ENCODE data around the gene GLIPR1L2.

GLIPR1L2 gene

DNA sequence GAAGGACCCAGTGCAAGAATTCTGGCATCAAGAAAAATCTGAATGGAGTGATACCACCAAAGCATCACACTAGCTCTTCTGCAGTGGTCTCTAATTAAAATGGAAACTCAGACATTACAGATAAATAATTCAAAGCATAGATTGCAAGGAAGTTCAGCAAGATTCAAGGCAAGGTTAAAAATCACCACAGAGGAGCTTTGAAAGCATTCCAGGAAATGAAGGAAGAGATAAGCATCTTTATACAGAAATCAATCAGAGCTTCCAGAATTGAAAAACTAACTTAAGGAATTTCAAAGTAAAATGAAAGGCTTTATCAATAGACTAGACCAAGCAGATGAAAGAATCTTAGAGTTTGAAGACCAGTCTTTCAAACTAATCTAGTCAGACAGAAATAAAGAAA lies 69.3 kb downstream of the GLIPR1L2 start:
- Histone ChIP-seq H3K4me1 (ENCODE audit: control insufficient read depth in 1 of 2, insufficient read depth in 2 of 2, low read length in 2 of 2) (no peaks in the 10 kb centered on the region), H3K9ac (ENCODE audit: low read depth in 1 of 2, low read length in 2 of 2) (no peak overlapping the region), H3K4me3 (ENCODE audit: low read depth in 1 of 2, low read length in 2 of 2) (no peak overlapping the region), H3K27me3 (ENCODE audit: control insufficient read depth in 1 of 2, insufficient read depth in 2 of 2, low read length in 2 of 2) (no peaks in the 10 kb centered on the region), H3K27ac (ENCODE audit: low read depth, low read length) (no peak overlapping the region), H3K9me3 (ENCODE audit: control insufficient read depth in 1 of 2, low read length in 2 of 2) (peaks cover 3% of the 10 kb centered on the region in 2 donors), H3K36me3 (ENCODE audit: control insufficient read depth in 1 of 2, insufficient read depth in 2 of 2, low read length in 2 of 2) (no peaks in the 10 kb centered on the region)

DNA sequence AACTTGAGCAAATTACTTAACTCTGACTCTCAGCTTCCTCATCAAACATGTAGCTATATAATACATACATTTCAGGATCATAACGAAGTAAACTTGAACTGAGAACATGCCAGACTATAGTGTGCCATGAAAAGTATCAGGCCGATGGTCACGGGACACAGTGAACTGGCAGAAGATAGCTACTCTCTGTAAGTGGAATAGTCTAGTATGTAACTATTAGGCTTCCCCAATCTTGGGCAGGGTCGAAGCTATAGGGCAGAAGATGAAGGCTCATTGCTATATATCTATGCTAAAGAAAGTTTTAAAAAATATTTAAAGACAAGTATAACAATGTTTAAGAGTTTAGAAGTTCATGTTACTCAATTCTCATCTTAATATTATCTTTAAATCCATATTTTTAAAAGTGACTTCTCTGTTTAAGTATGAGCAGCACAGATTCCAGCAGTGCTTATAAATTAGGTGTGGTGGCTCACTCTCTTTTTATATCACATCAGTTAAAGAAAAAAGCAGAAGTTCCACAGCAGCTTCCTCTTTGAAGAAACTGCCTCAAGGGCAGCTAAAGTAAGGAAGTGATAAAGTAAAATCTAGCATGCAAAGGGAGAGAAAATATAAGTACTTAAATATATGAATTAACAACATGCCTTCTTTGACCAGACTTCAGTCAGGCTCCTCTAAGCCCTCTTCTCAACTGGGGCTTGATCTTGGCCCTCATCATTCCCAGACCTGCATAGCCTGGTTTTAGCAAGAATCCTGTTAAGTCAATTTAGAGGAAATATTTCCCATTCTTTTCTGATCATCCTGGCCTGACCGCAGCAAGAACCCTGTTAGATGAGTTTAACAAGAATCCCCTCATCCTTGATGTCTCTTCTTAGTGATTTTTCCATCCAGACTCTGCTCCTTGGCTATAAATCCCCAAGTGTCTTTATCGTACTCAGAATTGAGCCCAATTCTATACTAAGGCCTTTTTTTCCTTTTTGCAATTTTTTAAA lies 81.3 kb downstream of the GLIPR1L2 start:
- no peaks in the 10 kb centered on the region for H3K27me3 ChIP-seq (ENCODE audit: control insufficient read depth in 1 of 2, insufficient read depth in 2 of 2, low read length in 2 of 2)
- no peak overlapping the region for H3K9ac ChIP-seq (ENCODE audit: low read depth in 1 of 2, low read length in 2 of 2)
- no peaks in the 10 kb centered on the region for H3K9me3 ChIP-seq (ENCODE audit: control insufficient read depth in 1 of 2, low read length in 2 of 2)
- H3K27ac ChIP-seq (ENCODE audit: low read depth, low read length) = no peak overlapping the region
- no peaks in the 10 kb centered on the region for H3K4me1 ChIP-seq (ENCODE audit: control insufficient read depth in 1 of 2, insufficient read depth in 2 of 2, low read length in 2 of 2)
- no peaks in the 10 kb centered on the region for H3K36me3 ChIP-seq (ENCODE audit: control insufficient read depth in 1 of 2, insufficient read depth in 2 of 2, low read length in 2 of 2)
- no peak overlapping the region for H3K4me3 ChIP-seq (ENCODE audit: low read depth in 1 of 2, low read length in 2 of 2)

DNA sequence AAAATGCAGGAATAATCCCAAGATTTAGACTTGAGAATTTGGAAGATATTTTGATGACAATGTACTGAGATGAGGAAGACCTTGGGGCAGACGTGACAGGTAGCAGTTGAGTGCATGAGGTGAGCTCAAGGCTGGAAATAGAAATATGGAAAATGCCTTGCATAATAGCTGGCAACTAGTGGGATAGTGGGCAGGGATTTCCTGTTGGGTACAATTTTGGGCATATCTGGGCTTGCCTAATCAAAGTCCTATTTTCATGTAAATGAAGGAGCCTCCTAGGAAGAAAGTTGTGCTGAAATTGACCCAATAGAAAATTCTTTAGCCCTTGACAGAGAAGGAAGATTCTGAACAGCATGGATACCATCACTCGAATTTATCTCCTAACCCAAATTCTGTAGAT lies 83.2 kb downstream of the GLIPR1L2 start:
- Histone ChIP-seq H3K4me1 (ENCODE audit: control insufficient read depth in 1 of 2, insufficient read depth in 2 of 2, low read length in 2 of 2) (no peaks in the 10 kb centered on the region), H3K9me3 (ENCODE audit: control insufficient read depth in 1 of 2, low read length in 2 of 2) (no peaks in the 10 kb centered on the region), H3K27ac (ENCODE audit: low read depth, low read length) (no peak overlapping the region), H3K27me3 (ENCODE audit: control insufficient read depth in 1 of 2, insufficient read depth in 2 of 2, low read length in 2 of 2) (no peaks in the 10 kb centered on the region), H3K4me3 (ENCODE audit: low read depth in 1 of 2, low read length in 2 of 2) (no peak overlapping the region), H3K36me3 (ENCODE audit: control insufficient read depth in 1 of 2, insufficient read depth in 2 of 2, low read length in 2 of 2) (no peaks in the 10 kb centered on the region), H3K9ac (ENCODE audit: low read depth in 1 of 2, low read length in 2 of 2) (no peak overlapping the region)

DNA sequence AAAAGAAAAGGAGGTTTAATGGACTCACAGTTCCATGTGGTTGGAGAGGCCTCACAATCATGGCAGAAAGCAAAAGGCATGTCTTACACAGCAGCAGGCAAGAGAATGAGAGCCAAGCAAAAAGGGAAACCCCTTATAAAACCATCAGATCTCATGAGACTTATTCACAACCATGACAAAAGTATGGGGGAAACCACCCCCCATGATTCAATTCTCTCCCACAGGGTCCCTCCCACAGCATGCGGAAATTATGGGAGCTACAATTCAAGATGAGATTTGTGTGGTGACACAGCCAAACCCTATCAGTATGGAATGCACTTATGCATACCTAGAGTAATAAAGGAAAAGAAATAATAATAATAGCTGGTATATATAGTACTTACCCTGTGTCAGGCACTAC lies 85.2 kb downstream of the GLIPR1L2 start:
- no peak overlapping the region for H3K27ac ChIP-seq (ENCODE audit: low read depth, low read length)
- H3K4me3 ChIP-seq (ENCODE audit: low read depth in 1 of 2, low read length in 2 of 2) = no peak overlapping the region

DNA sequence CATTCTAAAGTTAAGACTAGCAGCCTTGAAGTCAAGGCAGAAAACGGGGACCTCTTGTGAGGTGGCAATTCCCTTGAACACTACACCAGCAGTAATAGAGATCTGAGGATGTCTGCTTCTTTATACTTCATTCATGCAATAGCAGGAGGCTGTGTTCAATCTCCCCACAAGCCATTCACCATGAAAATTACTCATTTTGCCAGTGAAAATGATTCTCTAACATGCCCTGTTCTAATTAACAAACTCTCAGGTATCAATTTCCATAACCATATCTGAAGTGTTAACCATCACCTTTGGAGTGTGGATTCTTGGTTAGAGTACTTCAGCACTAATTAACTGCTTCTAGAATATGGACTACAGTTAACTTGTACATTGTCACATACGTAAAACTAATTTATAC lies 86.2 kb downstream of the GLIPR1L2 start:
- no peaks in the 10 kb centered on the region for H3K4me1 ChIP-seq (ENCODE audit: control insufficient read depth in 1 of 2, insufficient read depth in 2 of 2, low read length in 2 of 2)

More for the DNA sequence above, 85.2 kb downstream of the GLIPR1L2 start:
- Histone ChIP-seq H3K27me3 (ENCODE audit: control insufficient read depth in 1 of 2, insufficient read depth in 2 of 2, low read length in 2 of 2) (no peaks in the 10 kb centered on the region), H3K9me3 (ENCODE audit: control insufficient read depth in 1 of 2, low read length in 2 of 2) (no peaks in the 10 kb centered on the region), H3K9ac (ENCODE audit: low read depth in 1 of 2, low read length in 2 of 2) (no peak overlapping the region), H3K36me3 (ENCODE audit: control insufficient read depth in 1 of 2, insufficient read depth in 2 of 2, low read length in 2 of 2) (no peaks in the 10 kb centered on the region), H3K4me1 (ENCODE audit: control insufficient read depth in 1 of 2, insufficient read depth in 2 of 2, low read length in 2 of 2) (no peaks in the 10 kb centered on the region)

DNA sequence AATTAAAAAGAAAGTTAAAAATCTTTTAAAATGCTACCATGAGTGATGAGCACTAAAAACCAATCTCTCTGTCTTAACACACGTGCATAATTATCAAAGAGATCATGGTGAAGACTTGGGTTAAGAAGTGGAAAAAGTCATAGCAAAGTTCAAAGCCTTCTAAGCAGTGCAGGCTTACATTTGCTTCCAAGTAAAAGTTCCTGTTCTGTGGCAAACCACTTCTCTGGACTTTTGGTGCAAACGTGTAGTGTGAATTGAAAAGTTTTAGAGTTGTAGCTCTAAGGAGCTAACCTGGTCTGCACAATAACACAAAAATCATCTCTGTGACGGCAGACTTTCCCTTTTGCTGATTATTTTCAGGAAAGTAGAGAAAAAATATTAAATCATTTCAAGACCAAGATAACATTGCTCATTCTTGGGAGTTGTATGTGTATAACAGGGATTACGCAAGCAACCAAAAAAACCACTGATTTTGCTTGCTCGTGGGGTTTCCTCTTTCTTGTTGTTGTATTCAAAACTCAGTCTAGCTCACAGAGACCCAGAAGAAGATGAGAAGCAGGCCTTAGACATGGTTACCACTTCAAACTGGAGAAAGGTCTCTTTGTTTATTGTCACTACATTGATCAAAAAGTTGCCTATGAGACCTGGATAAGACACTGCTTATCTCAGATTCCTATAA lies 87.4 kb downstream of the GLIPR1L2 start:
- H3K9me3 ChIP-seq (ENCODE audit: control insufficient read depth in 1 of 2, low read length in 2 of 2) = no peaks in the 10 kb centered on the region
- H3K36me3 ChIP-seq (ENCODE audit: control insufficient read depth in 1 of 2, insufficient read depth in 2 of 2, low read length in 2 of 2) = no peaks in the 10 kb centered on the region
- no peak overlapping the region for H3K27ac ChIP-seq (ENCODE audit: low read depth, low read length)
- H3K4me3 ChIP-seq (ENCODE audit: low read depth in 1 of 2, low read length in 2 of 2) = no peak overlapping the region
- H3K9ac ChIP-seq (ENCODE audit: low read depth in 1 of 2, low read length in 2 of 2) = no peak overlapping the region
- peaks cover 0 to 6% of the 10 kb centered on the region in 2 donors for H3K4me1 ChIP-seq (ENCODE audit: control insufficient read depth in 1 of 2, insufficient read depth in 2 of 2, low read length in 2 of 2)
- H3K27me3 ChIP-seq (ENCODE audit: control insufficient read depth in 1 of 2, insufficient read depth in 2 of 2, low read length in 2 of 2) = no peaks in the 10 kb centered on the region

More for the DNA sequence above, 86.2 kb downstream of the GLIPR1L2 start:
- Histone ChIP-seq H3K9ac (ENCODE audit: low read depth in 1 of 2, low read length in 2 of 2) (no peak overlapping the region), H3K36me3 (ENCODE audit: control insufficient read depth in 1 of 2, insufficient read depth in 2 of 2, low read length in 2 of 2) (no peaks in the 10 kb centered on the region), H3K9me3 (ENCODE audit: control insufficient read depth in 1 of 2, low read length in 2 of 2) (no peaks in the 10 kb centered on the region), H3K27ac (ENCODE audit: low read depth, low read length) (no peak overlapping the region), H3K4me3 (ENCODE audit: low read depth in 1 of 2, low read length in 2 of 2) (no peak overlapping the region), H3K27me3 (ENCODE audit: control insufficient read depth in 1 of 2, insufficient read depth in 2 of 2, low read length in 2 of 2) (no peaks in the 10 kb centered on the region)

DNA sequence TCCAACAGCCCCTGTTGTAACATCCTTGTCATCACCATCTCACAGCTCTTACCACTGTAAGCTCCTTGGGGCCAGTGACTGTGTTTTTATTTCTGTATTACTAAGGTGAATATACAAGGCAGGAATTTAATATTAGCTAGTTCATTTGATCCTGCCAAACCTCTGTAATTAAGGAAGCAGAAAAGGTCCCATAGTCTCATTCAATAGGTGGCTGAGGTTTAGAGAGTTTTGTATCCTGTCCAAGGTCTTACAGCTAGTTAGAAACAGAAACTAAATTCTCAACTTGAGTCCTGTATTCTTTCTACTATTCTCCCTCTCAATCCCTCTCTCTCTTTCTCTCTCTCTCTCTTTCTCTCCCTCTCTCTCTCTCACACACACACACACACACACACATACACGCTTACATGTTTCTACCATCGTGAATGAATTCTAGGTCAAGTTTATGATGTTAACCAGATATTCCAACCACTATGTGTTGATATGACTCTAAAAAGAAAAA lies 89.1 kb downstream of the GLIPR1L2 start:
- no peaks in the 10 kb centered on the region for H3K36me3 ChIP-seq (ENCODE audit: control insufficient read depth in 1 of 2, insufficient read depth in 2 of 2, low read length in 2 of 2)
- H3K4me3 ChIP-seq (ENCODE audit: low read depth in 1 of 2, low read length in 2 of 2) = peak overlapping the region; percentile 67 to 68
- no peaks in the 10 kb centered on the region for H3K9me3 ChIP-seq (ENCODE audit: control insufficient read depth in 1 of 2, low read length in 2 of 2)
- H3K27ac ChIP-seq (ENCODE audit: low read depth, low read length) = no peak overlapping the region
- no peaks in the 10 kb centered on the region for H3K27me3 ChIP-seq (ENCODE audit: control insufficient read depth in 1 of 2, insufficient read depth in 2 of 2, low read length in 2 of 2)
- H3K4me1 ChIP-seq (ENCODE audit: control insufficient read depth in 1 of 2, insufficient read depth in 2 of 2, low read length in 2 of 2) = peaks cover 0 to 6% of the 10 kb centered on the region in 2 donors
- H3K9ac ChIP-seq (ENCODE audit: low read depth in 1 of 2, low read length in 2 of 2) = peak overlapping the region; percentile 15 to 60

DNA sequence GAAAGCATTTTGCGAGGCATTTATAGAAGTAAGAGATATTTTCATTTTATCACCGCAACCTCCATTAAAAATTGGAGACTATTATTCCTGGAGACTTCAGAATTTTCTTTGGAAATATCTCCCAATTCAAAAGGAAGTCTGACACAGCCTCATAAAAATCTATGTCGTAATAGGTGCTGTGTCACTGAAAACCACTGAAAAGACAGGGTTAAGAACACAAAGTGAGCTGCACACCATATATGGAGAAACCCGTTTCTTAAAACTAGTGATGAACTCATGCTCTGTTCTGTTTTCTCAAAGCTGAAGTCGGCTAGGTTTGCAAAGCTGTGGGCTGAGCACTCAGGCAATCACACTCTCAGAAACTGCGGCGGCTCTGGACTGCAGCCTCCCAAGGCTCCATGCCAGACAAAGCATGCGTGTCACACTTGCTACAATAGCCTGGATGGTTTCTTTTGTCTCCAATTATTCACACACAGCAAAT lies 89.6 kb downstream of the GLIPR1L2 start, which contains the start of gene GLIPR1:
TSS of gene GLIPR1 (plus strand) at position 287 of the 481 bp plus-strand sequence. CDS start at position 413, 126 bp downstream.
- H3K27me3 ChIP-seq (ENCODE audit: control insufficient read depth in 1 of 2, insufficient read depth in 2 of 2, low read length in 2 of 2) = no peaks in the 10 kb centered on the region
- peak within 1 kb of the TSS; percentile 55 for H3K27ac ChIP-seq (ENCODE audit: low read depth, low read length)
- no peaks in the 10 kb centered on the region for H3K36me3 ChIP-seq (ENCODE audit: control insufficient read depth in 1 of 2, insufficient read depth in 2 of 2, low read length in 2 of 2)
- H3K4me1 ChIP-seq (ENCODE audit: control insufficient read depth in 1 of 2, insufficient read depth in 2 of 2, low read length in 2 of 2) = peaks cover 0 to 6% of the 10 kb centered on the region in 2 donors
- peak within 1 kb of the TSS; percentile 67 to 68 for H3K4me3 ChIP-seq (ENCODE audit: low read depth in 1 of 2, low read length in 2 of 2)
- peak within 1 kb of the TSS; percentile 39 to 60 for H3K9ac ChIP-seq (ENCODE audit: low read depth in 1 of 2, low read length in 2 of 2)
- no peaks in the 10 kb centered on the region for H3K9me3 ChIP-seq (ENCODE audit: control insufficient read depth in 1 of 2, low read length in 2 of 2)

DNA sequence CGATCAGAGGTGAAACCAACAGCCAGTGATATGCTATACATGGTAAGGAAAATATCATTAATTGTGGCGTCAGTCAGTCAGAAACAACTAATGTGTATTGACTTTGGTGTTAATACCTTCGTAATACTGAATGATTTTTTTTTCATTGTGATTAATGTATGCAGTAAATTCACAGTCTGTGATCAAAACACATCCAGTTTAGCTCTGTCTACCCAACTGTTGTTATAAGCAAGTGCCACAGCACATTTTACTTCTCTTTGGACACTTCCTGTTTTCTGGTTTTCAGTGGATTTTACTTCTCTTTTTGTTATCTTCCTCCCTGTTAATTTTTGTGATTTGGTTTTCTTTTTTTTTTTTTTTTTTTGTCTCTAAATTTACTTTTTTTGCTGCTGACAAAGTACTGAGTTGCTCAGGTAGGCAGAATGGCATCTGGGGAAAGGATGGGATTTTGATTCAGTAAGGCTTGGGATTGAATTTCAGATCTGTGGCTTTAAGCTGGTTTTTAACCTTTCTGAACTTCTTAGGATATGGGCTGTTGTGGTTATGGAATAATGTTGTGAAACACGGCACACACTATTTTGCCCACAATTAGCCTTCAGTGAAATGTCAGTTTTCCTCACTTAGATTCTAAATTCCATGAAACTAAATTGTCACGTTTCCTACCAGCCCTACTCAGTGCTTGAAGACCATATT lies 90.3 kb downstream of the GLIPR1L2 start:
- peaks cover 0 to 6% of the 10 kb centered on the region in 2 donors for H3K4me1 ChIP-seq (ENCODE audit: control insufficient read depth in 1 of 2, insufficient read depth in 2 of 2, low read length in 2 of 2)

More for the DNA sequence above, 90.3 kb downstream of the GLIPR1L2 start:
- Histone ChIP-seq H3K4me3 (ENCODE audit: low read depth in 1 of 2, low read length in 2 of 2) (peak overlapping the region; percentile 67 to 68), H3K9me3 (ENCODE audit: control insufficient read depth in 1 of 2, low read length in 2 of 2) (no peaks in the 10 kb centered on the region), H3K9ac (ENCODE audit: low read depth in 1 of 2, low read length in 2 of 2) (peak overlapping the region; percentile 39 to 60), H3K27me3 (ENCODE audit: control insufficient read depth in 1 of 2, insufficient read depth in 2 of 2, low read length in 2 of 2) (no peaks in the 10 kb centered on the region), H3K27ac (ENCODE audit: low read depth, low read length) (peak overlapping the region; percentile 55), H3K36me3 (ENCODE audit: control insufficient read depth in 1 of 2, insufficient read depth in 2 of 2, low read length in 2 of 2) (no peaks in the 10 kb centered on the region)

All from duodenal mucosa (tissue), 2 donors.